Motor neuron (in vitro differentiated cells): ENCODE measurements around the gene NKX2-2. TPM values are rescaled to one million over a fixed set of nuclear protein-coding genes. Genes with fewer than 3 reads are reported as not detected.
A peak's percentile ranks its signal among the peaks of the same experiment; 100 is the strongest.

Experiments used
- ATAC-seq, 8 experiments: fragments of 200-7000 bp; cut with Tn5 transposase; replicated peaks in 6 of 8; 2 replicates each; pipeline ENCODE4 v1.8.0; 2021; ENCODE audit warnings: mild to moderate bottlenecking in 8 of 8, moderate library complexity in 8 of 8
- H3K27ac ChIP-seq, 2 donors: fragments of 250-450 bp; sonication (Bioruptor Pico); 2 replicates each; pipeline ENCODE4 v1.9.0; 2021; ENCODE audit warnings: antibody characterized with exemption in 2 of 2, mild to moderate bottlenecking in 2 of 2, moderate library complexity in 1 of 2
- H3K4me1 ChIP-seq, 2 donors: fragments of 250-450 bp; sonication (Bioruptor Pico); replicated peaks in 1 of 2; 2 replicates each; pipeline ENCODE4 v1.6.1; 2021; ENCODE audit warnings: antibody characterized with exemption in 2 of 2, mild to moderate bottlenecking in 2 of 2, moderate library complexity in 1 of 2
- H3K4me3 ChIP-seq, 5 donors: fragments of 250-450 bp; sonication (Bioruptor Pico); 2 replicates each; pipeline ENCODE4 v1.9.0; 2021; ENCODE audit warnings: antibody characterized with exemption in 5 of 5, mild to moderate bottlenecking in 5 of 5, moderate library complexity in 4 of 5
- WGBS, 10 experiments: fragments of 450-650 bp; shearing (Covaris generic); methylation state at CpG; one replicate each; pipeline ENCODE4 v1.0.0; 2022; 5-methylcytosine and 5-hydroxymethylcytosine counted together
- in situ Hi-C, 9 experiments: fragments of 400-800 bp; cut with MboI; loops; one replicate each; pipeline ENCODE4 v1.15.0; 2021; ENCODE audit warnings: low sequenced_read_pairs in 9 of 9, low pct_unique_long_range_greater_than_20kb in 2 of 9; ENCODE audit not compliant: unreplicated experiment in 9 of 9
- total RNA-seq, 8 experiments: library from RNA; unstranded; fragments of 300-600 nt; gene quantifications; 2 replicates each; pipeline versions ENCODE4 v1.2.3 to v1.2.4, GENCODE V29; 2022

NKX2-2 gene
- 1 to 10 TPM in 1 of 8 experiments, under 1 TPM in 4, not detected in 3; 0.05 to 3.8 (median 0.15) TPM for total RNA-seq

DNA sequence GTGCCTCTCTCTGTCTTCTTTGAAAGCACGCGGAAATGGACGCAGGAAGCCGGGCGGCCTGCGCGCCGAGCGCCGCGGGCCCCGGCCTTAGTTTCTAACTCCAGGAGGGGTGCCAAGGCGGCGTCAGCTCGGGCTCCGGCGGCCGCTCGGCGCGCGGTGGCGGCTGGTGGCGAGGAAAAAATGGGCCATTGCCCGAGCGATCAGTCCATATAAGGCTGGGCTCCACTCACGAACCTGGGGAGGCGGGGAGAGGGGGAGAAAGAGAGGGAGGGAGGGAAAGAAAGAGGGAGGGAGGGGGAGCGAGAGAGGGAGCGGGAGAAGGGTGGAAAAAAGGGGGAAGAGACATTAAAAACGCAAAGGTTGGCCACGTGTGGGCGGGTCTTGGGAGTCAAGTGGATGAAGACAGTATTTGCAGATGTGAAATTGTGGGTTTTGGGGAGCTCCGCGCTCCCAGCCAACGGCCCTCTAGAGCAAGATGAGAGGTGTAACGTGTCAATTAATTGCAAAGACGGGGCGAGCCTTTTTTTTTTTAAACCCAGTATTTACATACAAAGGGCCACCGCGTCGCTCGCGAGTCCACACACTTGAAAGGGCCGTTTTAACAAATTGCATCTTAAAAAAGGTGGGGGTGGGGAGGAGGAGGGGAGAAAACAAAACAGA lies at the start of gene NKX2-2:
Gene NKX2-2 (minus strand): TSS at position 184 of the 660 bp plus-strand sequence. CDS start 395 bp downstream, outside the sequence.
- Histone ChIP-seq H3K4me1 (peaks cover 18 to 25% of the 10 kb centered on the region in 2 donors), H3K27ac (peak within 1 kb of the TSS in 1 of 2 donors; percentile 89), H3K4me3 (peak within 1 kb of the TSS in 3 of 5 donors; percentile 25 to 51 (median 50))
- in situ Hi-C loops: loop anchor here in 4 of 9 experiments (25.0 kb wide), 3 partner anchors 277 to 677 kb away; no protein-coding TSS in a partner anchor
- 0% methylated on average over 2 to 3 of the region's 45 CpGs; no CpG with 5 or more reads in 8 of the 10 experiments for WGBS, 10 experiments
- peak in 2 of 8 experiments; percentile 2 to 5 for ATAC-seq

DNA sequence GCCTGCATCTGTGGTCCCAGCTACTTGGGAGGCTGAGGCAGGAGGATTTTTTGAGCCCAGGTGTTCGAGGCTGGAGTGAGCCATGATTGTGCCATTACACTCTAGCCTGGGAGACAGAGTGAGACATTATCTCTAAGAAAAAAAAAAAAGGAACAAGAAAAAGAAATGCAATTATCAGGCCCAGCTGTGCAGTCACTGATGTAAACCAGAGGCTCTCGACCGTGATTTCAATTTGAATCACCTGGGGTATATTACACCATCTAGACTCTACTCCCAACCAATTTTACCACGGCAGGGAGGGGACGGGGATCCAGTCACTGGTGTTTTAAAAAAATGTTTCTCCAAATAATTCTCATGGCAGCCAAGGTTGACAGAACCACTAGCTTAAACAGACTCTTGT lies 48.8 kb upstream of the NKX2-2 start:
- ATAC-seq: no peak
- 0 to 81% (median 59%) methylated on average over 2 to 5 of the region's 5 CpGs; no CpG with 5 or more reads in 2 of the 10 experiments for WGBS, 10 experiments
- in situ Hi-C loops: no loop called here
- Histone ChIP-seq H3K27ac (no peak overlapping the region), H3K4me1 (no peaks in the 10 kb centered on the region), H3K4me3 (no peak overlapping the region)

DNA sequence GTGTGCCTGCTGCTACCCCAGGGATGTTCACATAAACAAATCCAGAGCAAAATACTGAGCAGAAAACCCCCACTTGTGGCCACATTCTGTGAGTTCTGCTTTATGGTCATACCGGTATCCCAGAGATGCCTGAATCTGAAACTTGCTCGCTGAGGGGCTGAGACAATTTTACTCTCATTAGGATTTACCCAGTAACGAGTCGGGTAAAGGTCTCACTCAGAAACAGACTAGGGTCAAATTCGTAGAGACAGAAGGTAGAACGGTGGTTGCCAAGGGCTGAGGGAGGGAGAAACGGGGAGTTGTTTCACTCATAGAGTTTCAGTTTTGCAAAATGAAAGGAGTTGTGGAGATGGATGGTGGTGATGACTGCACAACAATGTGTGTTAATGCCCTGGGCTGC lies 45.4 kb upstream of the NKX2-2 start:
- 45 to 79% (median 60%) methylated on average over 2 to 7 of the region's 7 CpGs; no CpG with 5 or more reads in 1 of the 10 experiments for WGBS, 10 experiments
- ATAC-seq: no peak
- Histone ChIP-seq H3K27ac (no peak overlapping the region), H3K4me3 (no peak overlapping the region), H3K4me1 (no peaks in the 10 kb centered on the region)
- in situ Hi-C loops: no loop called here

DNA sequence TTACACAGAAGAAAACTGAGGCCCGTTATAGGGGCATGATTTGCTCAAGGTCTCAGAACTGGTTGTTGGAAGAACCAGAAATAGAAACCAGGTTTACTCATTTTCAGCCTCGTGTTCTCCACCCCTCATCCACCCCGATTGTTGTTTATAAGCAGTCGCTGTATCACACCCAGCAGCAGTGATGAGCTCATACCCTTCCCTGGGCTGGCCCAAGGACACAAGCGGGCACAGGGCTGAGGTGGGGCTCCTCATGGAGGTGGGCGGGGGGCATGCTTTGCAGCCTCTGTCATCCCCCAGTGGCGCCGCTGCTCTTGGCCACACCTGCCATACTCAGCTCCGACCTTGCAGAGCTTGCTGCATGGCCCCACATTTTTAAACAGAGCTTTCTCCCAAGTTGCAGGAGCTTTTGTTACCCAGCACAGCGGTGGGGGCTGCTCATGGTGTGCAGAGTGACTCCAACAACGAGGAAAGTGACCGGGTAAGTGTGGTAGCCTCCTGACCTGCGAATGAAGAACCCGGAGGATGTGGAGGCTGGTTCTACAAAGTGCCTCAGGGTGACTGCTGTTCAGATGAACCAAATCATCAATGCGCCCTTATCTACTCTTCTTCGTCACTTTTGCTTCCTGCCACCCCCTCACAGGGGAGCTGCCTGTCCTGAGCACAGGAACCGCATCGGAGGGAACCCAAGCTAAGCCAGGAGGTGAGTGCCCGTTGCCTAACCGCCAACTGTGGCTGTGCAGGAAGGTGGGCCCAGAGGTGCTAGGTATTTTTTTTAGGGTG lies 43.6 kb upstream of the NKX2-2 start:
- Histone ChIP-seq H3K4me1 (no peaks in the 10 kb centered on the region), H3K27ac (no peak overlapping the region), H3K4me3 (no peak overlapping the region)
- in situ Hi-C loops: no loop called here
- 35 to 87% (median 66%) methylated on average over 1 to 10 of the region's 20 CpGs; no CpG with 5 or more reads in 2 of the 10 experiments for WGBS, 10 experiments
- peak in 2 of 8 experiments; percentile 91 to 98 for ATAC-seq

- 0 to 100% (median 60%) methylated on average over 1 to 2 of the region's 2 CpGs; no CpG with 5 or more reads in 1 of the 10 experiments for WGBS, 10 experiments
- no peak for ATAC-seq
- H3K4me1 ChIP-seq: no peaks in the 10 kb centered on the region
- no peak overlapping the region for H3K4me3 ChIP-seq
- H3K27ac ChIP-seq: no peak overlapping the region
- in situ Hi-C loops: no loop called here
Measured at GRCh38 chr20:21556398-21556797, 42.5 kb upstream of the NKX2-2 start.

DNA sequence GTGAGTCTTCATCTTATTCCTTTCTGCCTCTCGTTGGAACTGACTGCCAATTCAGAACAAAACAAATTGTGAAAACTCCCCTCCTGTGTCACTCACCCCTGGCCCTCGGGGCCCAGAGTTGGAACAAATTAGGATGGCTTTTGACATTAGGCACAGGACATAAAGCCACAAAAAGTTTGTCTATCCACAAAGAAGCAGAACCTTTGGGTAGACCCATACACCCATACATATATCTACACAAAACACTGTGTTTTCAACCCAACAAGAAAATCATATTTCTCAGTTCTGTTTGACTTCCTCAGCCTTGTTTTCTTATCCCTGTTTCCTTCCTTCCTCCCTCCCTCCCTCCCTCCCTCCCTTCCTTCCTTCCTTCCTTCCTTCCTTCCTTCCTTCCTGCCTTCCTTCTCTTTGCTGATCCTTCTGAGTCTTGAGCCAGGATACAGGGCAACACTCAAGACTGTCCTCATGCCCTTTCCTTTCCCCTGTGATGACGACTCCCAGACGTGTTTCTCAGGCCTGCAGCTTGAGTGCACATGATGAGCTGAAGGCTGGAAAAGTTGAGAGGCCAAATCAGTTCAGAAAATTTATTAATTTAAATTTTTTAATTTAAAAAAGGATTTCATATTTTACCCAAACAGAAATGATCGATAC lies 41.7 kb upstream of the NKX2-2 start:
- in situ Hi-C loops: no loop called here
- 0 to 100% (median 71%) methylated on average over 1 to 5 of the region's 5 CpGs; no CpG with 5 or more reads in 1 of the 10 experiments for WGBS, 10 experiments
- Histone ChIP-seq H3K4me3 (no peak overlapping the region), H3K4me1 (no peaks in the 10 kb centered on the region), H3K27ac (no peak overlapping the region)
- no peak for ATAC-seq

DNA sequence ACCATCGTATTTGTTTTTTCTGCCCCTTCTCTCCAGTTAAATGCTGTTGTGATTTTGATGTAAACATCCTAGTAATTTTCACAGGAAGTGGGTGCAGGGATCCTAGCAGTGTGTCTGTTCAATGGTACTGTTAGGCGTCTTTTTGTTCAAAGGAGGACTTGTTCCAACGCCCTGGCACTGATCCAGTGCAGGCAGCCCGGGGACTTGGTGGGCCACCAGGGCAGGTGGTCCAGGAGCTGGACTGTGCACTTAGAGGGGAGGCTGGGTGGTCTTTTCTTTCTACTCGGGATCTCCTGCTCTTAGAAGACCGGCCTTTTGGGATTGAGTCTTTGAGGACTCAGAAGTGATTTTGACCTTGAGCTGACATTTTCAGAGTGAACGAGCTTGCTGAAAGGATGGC lies 41.1 kb upstream of the NKX2-2 start:
- Histone ChIP-seq H3K27ac (no peak overlapping the region), H3K4me3 (no peak overlapping the region), H3K4me1 (no peaks in the 10 kb centered on the region)
- in situ Hi-C loops: no loop called here
- 0 to 84% (median 50%) methylated on average over 1 to 6 of the region's 7 CpGs; no CpG with 5 or more reads in 1 of the 10 experiments for WGBS, 10 experiments
- no peak for ATAC-seq

GRCh38 chr20:21554376-21554890 lies 40.6 kb upstream of the NKX2-2 start:
- no peak for ATAC-seq
- WGBS, 10 experiments: 22 to 70% (median 46%) methylated on average over 4 to 10 of the region's 10 CpGs
- Histone ChIP-seq H3K4me1 (no peaks in the 10 kb centered on the region), H3K27ac (no peak overlapping the region), H3K4me3 (no peak overlapping the region)
- in situ Hi-C loops: no loop called here

DNA sequence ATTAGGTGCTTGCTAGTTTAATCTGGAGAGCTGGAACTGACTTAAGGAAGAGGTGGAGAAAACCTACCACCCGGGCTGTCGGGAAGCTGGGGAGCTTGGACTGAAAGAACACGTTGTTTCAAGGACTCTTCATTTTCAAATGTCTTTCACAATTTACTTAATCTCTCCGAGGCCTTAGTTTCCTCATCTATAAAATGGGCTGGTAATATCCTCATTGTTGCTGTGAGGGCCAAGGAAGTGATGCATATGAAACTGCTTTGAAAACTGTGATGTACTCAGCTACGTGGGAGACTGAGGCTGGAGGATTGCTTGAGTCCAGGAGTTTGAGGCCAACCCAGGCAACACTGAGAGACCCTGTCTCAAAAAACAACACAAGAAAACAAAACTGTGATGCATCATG lies 36.7 kb upstream of the NKX2-2 start:
- H3K4me3 ChIP-seq: no peak overlapping the region
- no peaks in the 10 kb centered on the region for H3K4me1 ChIP-seq
- ATAC-seq: no peak
- in situ Hi-C loops: no loop called here
- 5 to 82% (median 60%) methylated on average over 2 to 5 of the region's 5 CpGs; no CpG with 5 or more reads in 2 of the 10 experiments for WGBS, 10 experiments
- no peak overlapping the region for H3K27ac ChIP-seq

DNA sequence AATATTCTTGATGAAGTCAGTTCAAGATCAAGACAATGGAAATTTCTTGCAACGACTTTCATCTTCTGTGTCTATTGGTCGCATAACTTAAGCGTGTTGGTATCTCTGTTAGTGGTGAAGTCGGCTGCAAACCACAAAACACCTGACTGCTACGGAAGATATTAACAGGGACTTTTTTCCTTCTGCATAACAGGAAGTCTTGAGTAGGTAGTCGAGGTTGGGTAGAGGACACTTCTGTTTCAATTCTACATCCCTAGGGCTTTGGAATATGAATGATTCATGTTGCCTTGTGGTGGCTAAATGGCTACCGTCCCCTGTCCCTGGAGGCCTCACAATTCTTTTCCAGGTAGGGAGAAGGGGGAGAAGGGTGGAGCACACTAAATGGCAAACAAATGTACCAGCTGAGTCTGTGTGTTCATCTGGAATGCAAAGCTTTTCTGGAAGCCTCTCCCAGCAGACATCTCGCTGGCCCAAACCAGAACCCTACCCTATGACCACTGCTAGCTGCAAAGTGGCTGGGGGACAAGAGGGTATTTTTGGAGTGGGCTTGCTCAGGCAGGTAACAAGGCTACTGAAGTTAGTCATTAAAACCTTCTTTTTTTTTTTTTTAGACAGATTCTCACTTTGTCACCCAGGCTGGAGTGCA lies 34.6 kb upstream of the NKX2-2 start:
- in situ Hi-C loops: no loop called here
- no peak overlapping the region for H3K27ac ChIP-seq
- ATAC-seq: no peak
- H3K4me1 ChIP-seq: no peaks in the 10 kb centered on the region
- 18 to 85% (median 59%) methylated on average over 2 to 8 of the region's 8 CpGs; no CpG with 5 or more reads in 2 of the 10 experiments for WGBS, 10 experiments
- no peak overlapping the region for H3K4me3 ChIP-seq

- WGBS, 10 experiments: 6 to 82% (median 50%) methylated on average over 2 to 4 of the region's 4 CpGs; no CpG with 5 or more reads in 4 of the 10 experiments
- in situ Hi-C loops: no loop called here
- H3K27ac ChIP-seq: no peak overlapping the region
- H3K4me1 ChIP-seq: no peaks in the 10 kb centered on the region
- H3K4me3 ChIP-seq: no peak overlapping the region
- ATAC-seq: no peak
Measured at GRCh38 chr20:21546355-21546754, 32.5 kb upstream of the NKX2-2 start.

- WGBS, 10 experiments: 6 to 100% (median 60%) methylated on average over 1 to 3 of the region's 3 CpGs; no CpG with 5 or more reads in 3 of the 10 experiments
- ATAC-seq: no peak
- Histone ChIP-seq H3K27ac (no peak overlapping the region), H3K4me3 (no peak overlapping the region), H3K4me1 (no peaks in the 10 kb centered on the region)
- in situ Hi-C loops: no loop called here
Measured at GRCh38 chr20:21539512-21539911, 25.6 kb upstream of the NKX2-2 start.
